Endodermal cell (in vitro differentiated cells): ENCODE measurements around the gene ZBTB20. TPM values are rescaled to one million over a fixed set of nuclear protein-coding genes. Genes with fewer than 3 reads are reported as not detected.
A peak's percentile ranks its signal among the peaks of the same experiment; 100 is the strongest.

Experiments
- DNase-seq: peaks from one replicate; pipeline ENCODE4 v3.0.0-alpha.2; 2017
- H3K27ac ChIP-seq: 2 replicates; pipeline ENCODE4 v1.5.1; 2013; ENCODE audit warnings: mild to moderate bottlenecking, low read depth, low read length, moderate library complexity
- H3K27me3 ChIP-seq: 2 replicates; pipeline ENCODE4 v1.6.1; 2013; ENCODE audit warnings: mild to moderate bottlenecking, low read length, moderate library complexity; ENCODE audit not compliant: insufficient read depth, control insufficient read depth, poor library complexity, severe bottlenecking
- H3K36me3 ChIP-seq: 2 replicates; pipeline ENCODE4 v1.7.0; 2013; ENCODE audit warnings: mild to moderate bottlenecking, low read length, moderate library complexity; ENCODE audit not compliant: control insufficient read depth, insufficient read depth
- H3K4me1 ChIP-seq: one replicate; pipeline ENCODE4 v1.7.0; 2013; ENCODE audit warnings: low read length; ENCODE audit not compliant: control insufficient read depth, insufficient read depth
- H3K4me3 ChIP-seq: 2 replicates; pipeline ENCODE4 v1.5.1; 2013; ENCODE audit warnings: mild to moderate bottlenecking, low read length, moderate library complexity
- H3K9ac ChIP-seq: 2 replicates; pipeline ENCODE4 v1.6.1; 2013; ENCODE audit warnings: mild to moderate bottlenecking, low read length, moderate library complexity; ENCODE audit not compliant: poor library complexity, severe bottlenecking; ENCODE audit errors: extremely low read depth
- H3K9me3 ChIP-seq: 2 replicates; pipeline ENCODE4 v1.6.1; 2013; ENCODE audit warnings: mild to moderate bottlenecking, low read length, moderate library complexity; ENCODE audit not compliant: control insufficient read depth
- H3K27ac Mint-ChIP-seq: 2 replicates; pipeline ENCODE4 v1.8.0; 2020; ENCODE audit warnings: mixed read lengths
- H3K27me3 Mint-ChIP-seq: 2 replicates; pipeline ENCODE4 v1.8.0; 2021; ENCODE audit warnings: mild to moderate bottlenecking, mixed read lengths; ENCODE audit not compliant: insufficient read depth
- H3K36me3 Mint-ChIP-seq: 2 replicates; pipeline ENCODE4 v1.8.0; 2020; ENCODE audit warnings: low read depth, mixed read lengths
- H3K4me1 Mint-ChIP-seq: 2 replicates; pipeline ENCODE4 v1.8.0; 2020; ENCODE audit warnings: mixed read lengths
- H3K4me3 Mint-ChIP-seq: 2 replicates; pipeline ENCODE4 v1.8.0; 2020; ENCODE audit warnings: mild to moderate bottlenecking, moderate library complexity, mixed read lengths
- H3K9me3 Mint-ChIP-seq: 2 replicates; pipeline ENCODE4 v1.8.0; 2020; ENCODE audit warnings: mild to moderate bottlenecking, mixed read lengths
- WGBS, 2 experiments: methylation state at CpG; one replicate each; pipeline versions ENCODE4 v1.1.5 to v1.1.7; 2013; ENCODE audit warnings: missing lambda C conversion rate in 2 of 2, mixed read lengths in 1 of 2; ENCODE audit not compliant: insufficient coverage in 1 of 2, insufficient read length in 1 of 2; 5-methylcytosine and 5-hydroxymethylcytosine counted together
- total RNA-seq, 2 donors: library from RNA; stranded (reverse); fragmentation: NEBNext Ultra II Directional in 1 of 2; extraction: Animal tissue kit (Norgen Biotek cat#: 25700) in 1 of 2; gene quantifications; 2 replicates in 1 of 2; 3 replicates in 1 of 2; pipeline ENCODE4 v1.2.1, GENCODE V29; 2021
- TF ChIP-seq, protein P1 (sequence below): fragments of 200-600 bp; sonication (generic); conservative IDR thresholded peaks from 2 replicates; pipeline ENCODE4 v1.5.0; 2021; ENCODE audit warnings: antibody characterized with exemption, mild to moderate bottlenecking

ZBTB20 gene
- total RNA-seq, 2 donors from 2014 or later, result 1.6 to 2.9 TPM

DNA sequence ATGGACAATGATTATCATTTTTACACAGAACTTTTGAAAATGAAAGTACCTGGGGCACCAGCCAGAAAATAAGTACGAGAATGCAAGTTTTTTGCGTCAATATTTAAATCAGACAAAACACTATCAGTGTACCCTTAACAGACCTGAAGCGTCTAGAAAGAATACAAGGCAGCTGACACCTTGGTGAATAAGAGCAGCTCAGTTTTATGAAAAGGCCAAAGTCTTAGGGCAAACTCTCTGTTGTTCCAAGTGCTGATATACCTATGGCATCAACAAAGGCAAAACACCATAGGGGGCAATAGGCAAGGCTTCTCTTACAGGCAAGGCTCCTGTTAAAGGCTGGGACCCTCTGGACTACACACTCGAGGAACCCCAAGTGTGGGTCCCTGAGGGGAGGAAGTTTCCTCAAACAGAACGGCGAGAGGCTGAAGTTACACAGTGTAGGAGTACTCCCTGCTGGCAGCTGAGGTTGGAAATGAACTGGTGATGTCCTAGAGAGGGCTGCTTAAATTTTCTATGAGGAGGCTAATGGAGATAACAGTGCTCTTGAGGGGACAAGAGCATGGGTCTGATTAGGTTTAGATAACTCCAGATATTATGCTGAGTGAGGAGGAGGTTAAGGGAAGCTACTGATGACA, 562.2 kb downstream of the ZBTB20 start:
- H3K4me1 Mint-ChIP-seq, result peaks cover 7% of the 10 kb centered on the region
- 90 to 94% methylated on average over 6 of the region's 6 CpGs for WGBS, 2 experiments
- no peak overlapping the region for H3K27ac ChIP-seq

DNA sequence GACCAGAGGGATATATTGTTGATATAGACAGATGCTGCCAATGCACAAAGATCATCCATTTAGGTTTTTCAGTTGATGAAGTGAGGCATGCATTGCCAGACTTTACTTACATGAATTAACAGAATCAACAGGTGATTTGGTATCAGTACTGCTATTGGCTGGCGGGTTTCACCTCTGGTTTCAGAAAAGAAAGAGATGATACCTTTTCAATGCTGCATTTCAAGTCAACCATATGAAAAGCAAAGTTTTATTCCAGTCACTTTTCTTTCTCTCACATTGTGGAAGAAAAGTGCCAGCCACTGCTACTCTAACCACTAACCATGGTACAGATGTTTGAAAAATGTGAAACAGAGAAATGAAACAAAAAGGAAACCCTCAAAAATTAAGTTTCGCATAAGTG, 564.2 kb downstream of the ZBTB20 start:
- no peak overlapping the region for H3K27ac ChIP-seq
- H3K27me3 ChIP-seq, result no peaks in the 10 kb centered on the region
- no peaks in the 10 kb centered on the region for H3K9me3 ChIP-seq
- WGBS, 2 experiments, result 86 to 100% methylated on average over 1 to 2 of the region's 2 CpGs
- H3K36me3 ChIP-seq, result no peaks in the 10 kb centered on the region
- Mint-ChIP-seq H3K36me3 (no peaks in the 10 kb centered on the region), H3K4me3 (no peak overlapping the region), H3K27ac (no peak overlapping the region), H3K9me3 (no peaks in the 10 kb centered on the region), H3K4me1 (peaks cover 7% of the 10 kb centered on the region), H3K27me3 (no peaks in the 10 kb centered on the region)
- no peak overlapping the region for H3K9ac ChIP-seq
- TF ChIP-seq, protein P1, sequence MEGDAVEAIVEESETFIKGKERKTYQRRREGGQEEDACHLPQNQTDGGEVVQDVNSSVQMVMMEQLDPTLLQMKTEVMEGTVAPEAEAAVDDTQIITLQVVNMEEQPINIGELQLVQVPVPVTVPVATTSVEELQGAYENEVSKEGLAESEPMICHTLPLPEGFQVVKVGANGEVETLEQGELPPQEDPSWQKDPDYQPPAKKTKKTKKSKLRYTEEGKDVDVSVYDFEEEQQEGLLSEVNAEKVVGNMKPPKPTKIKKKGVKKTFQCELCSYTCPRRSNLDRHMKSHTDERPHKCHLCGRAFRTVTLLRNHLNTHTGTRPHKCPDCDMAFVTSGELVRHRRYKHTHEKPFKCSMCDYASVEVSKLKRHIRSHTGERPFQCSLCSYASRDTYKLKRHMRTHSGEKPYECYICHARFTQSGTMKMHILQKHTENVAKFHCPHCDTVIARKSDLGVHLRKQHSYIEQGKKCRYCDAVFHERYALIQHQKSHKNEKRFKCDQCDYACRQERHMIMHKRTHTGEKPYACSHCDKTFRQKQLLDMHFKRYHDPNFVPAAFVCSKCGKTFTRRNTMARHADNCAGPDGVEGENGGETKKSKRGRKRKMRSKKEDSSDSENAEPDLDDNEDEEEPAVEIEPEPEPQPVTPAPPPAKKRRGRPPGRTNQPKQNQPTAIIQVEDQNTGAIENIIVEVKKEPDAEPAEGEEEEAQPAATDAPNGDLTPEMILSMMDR, result no peak
- no peak overlapping the region for H3K4me3 ChIP-seq
- H3K4me1 ChIP-seq, result no peaks in the 10 kb centered on the region
- no peak for DNase-seq

More for the DNA sequence above, 562.2 kb downstream of the ZBTB20 start:
- H3K36me3 ChIP-seq, result no peaks in the 10 kb centered on the region
- Mint-ChIP-seq H3K36me3 (no peaks in the 10 kb centered on the region), H3K27me3 (no peaks in the 10 kb centered on the region), H3K4me3 (no peak overlapping the region), H3K27ac (no peak overlapping the region), H3K9me3 (no peaks in the 10 kb centered on the region)
- H3K4me1 ChIP-seq, result no peaks in the 10 kb centered on the region
- TF ChIP-seq, protein P1, result no peak
- H3K4me3 ChIP-seq, result no peak overlapping the region
- peak; percentile 47 for DNase-seq
- H3K9me3 ChIP-seq, result no peaks in the 10 kb centered on the region
- H3K27me3 ChIP-seq, result no peaks in the 10 kb centered on the region
- no peak overlapping the region for H3K9ac ChIP-seq

DNA sequence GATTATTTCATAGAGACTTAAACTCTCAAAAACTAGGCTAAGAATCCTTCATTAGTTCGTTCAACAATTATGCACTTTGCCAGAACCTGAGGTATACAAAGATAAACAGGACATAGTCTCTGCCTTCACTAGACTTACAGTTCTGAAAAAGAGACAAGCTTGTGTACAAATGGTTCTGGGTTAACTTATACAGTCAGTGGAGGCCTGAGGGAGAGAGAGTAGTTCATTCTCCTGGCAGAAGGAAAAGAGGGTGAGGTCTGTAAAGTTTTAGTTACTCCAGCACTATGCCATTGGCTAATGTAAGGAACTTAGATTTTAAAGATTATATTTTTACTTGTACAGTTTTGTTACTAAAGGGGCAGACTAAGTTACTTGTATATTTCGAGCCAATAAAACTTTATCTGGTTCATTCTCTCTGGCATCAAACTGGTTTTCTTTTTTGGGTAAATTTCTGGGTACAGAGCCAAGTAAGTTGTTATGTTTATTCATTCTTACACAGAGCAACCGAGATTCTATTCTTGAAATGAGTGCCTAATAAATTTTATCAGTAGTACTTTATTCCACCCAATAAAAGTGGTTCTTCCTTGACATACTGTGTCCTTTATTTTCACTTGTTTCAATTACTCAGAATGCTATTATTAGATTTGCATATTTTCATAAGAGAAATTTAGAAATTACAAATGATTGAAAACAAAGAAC, 574.6 kb downstream of the ZBTB20 start:
- no peaks in the 10 kb centered on the region for H3K36me3 ChIP-seq
- Mint-ChIP-seq H3K36me3 (no peaks in the 10 kb centered on the region), H3K27me3 (no peaks in the 10 kb centered on the region), H3K4me3 (no peak overlapping the region), H3K4me1 (peaks cover 12% of the 10 kb centered on the region), H3K9me3 (no peaks in the 10 kb centered on the region), H3K27ac (no peak overlapping the region)
- TF ChIP-seq, protein P1, result no peak
- no peaks in the 10 kb centered on the region for H3K9me3 ChIP-seq
- H3K9ac ChIP-seq, result no peak overlapping the region
- DNase-seq, result no peak
- peaks cover 5% of the 10 kb centered on the region for H3K4me1 ChIP-seq
- no peak overlapping the region for H3K27ac ChIP-seq
- H3K27me3 ChIP-seq, result no peaks in the 10 kb centered on the region
- H3K4me3 ChIP-seq, result no peak overlapping the region
- WGBS, 2 experiments, result 90 to 100% methylated on average over 2 to 3 of the region's 3 CpGs
